ELF-1 (cell line): ENCODE measurements around the gene LILRA5.
A peak's percentile ranks its signal among the peaks of the same experiment; 100 is the strongest.
"Not testable (repeated sequence)": the region's sequence is repeated elsewhere in the genome, so short reads cannot be mapped to it uniquely, and the experiment has no call there.

ENCODE experiments used
- DNase-seq: peaks from one replicate; pipeline ENCODE4 v3.0.0-alpha.2; 2016; ENCODE audit warnings: low read depth, low spot score

LILRA5 gene

GRCh38 chr19:54333586-54334298 is 20.8 kb upstream of the LILRA5 start:
- no peak for DNase-seq

- no peak for DNase-seq
Measured at GRCh38 chr19:54332149-54332548, 19.2 kb upstream of the LILRA5 start.

GRCh38 chr19:54331626-54332025 is 18.7 kb upstream of the LILRA5 start:
- DNase-seq = no peak

GRCh38 chr19:54329476-54330165 is 16.7 kb upstream of the LILRA5 start:
- DNase-seq = no peak

- DNase-seq = not testable (repeated sequence)
Measured at GRCh38 chr19:54328781-54329180, 15.8 kb upstream of the LILRA5 start.

GRCh38 chr19:54325631-54326030 is 12.7 kb upstream of the LILRA5 start:
- no peak for DNase-seq

- peak; percentile 51 for DNase-seq
Measured at GRCh38 chr19:54325194-54325621, 12.2 kb upstream of the LILRA5 start.

- DNase-seq = no peak
Measured at GRCh38 chr19:54324071-54324470, 11.1 kb upstream of the LILRA5 start.

GRCh38 chr19:54322934-54323333 is 10.0 kb upstream of the LILRA5 start:
- not testable (repeated sequence) for DNase-seq

- not testable (repeated sequence) for DNase-seq
Measured at GRCh38 chr19:54322295-54322694, 9.3 kb upstream of the LILRA5 start.

GRCh38 chr19:54319892-54320670 is 7.1 kb upstream of the LILRA5 start:
- DNase-seq = no peak

- DNase-seq = no peak
Measured at GRCh38 chr19:54319049-54319448, 6.1 kb upstream of the LILRA5 start.

- DNase-seq = no peak
Measured at GRCh38 chr19:54317965-54318240, 4.9 kb upstream of the LILRA5 start.

GRCh38 chr19:54317108-54317964 is 4.4 kb upstream of the LILRA5 start:
- DNase-seq = no peak

GRCh38 chr19:54316746-54317107 is 3.8 kb upstream of the LILRA5 start:
- peak; percentile 60 for DNase-seq

GRCh38 chr19:54315956-54316355 is 3.0 kb upstream of the LILRA5 start:
- no peak for DNase-seq

GRCh38 chr19:54312011-54312410 is 955 bp downstream of the LILRA5 start:
- DNase-seq = no peak

- DNase-seq = no peak
Measured at GRCh38 chr19:54311486-54311885, 1.5 kb downstream of the LILRA5 start.

GRCh38 chr19:54310543-54310942 is 2.4 kb downstream of the LILRA5 start:
- DNase-seq = no peak

GRCh38 chr19:54309811-54310210 is 3.2 kb downstream of the LILRA5 start:
- DNase-seq = no peak

- no peak for DNase-seq
Measured at GRCh38 chr19:54307389-54308020, 5.5 kb downstream of the LILRA5 start.
